ENCODE data around the gene ATP5ME. TPM values are rescaled to one million over a fixed set of nuclear protein-coding genes. Genes with fewer than 3 reads are reported as not detected.

ATP5ME gene
- total and polyA plus RNA-seq, 2 of the 13 experiments (the other 11 are each of a cell fraction or from before 2014, with no cell fraction given): 305 to 753 TPM

- TF ChIP-seq ZNF670 (CRISPR knock-in tag; IDR thresholded peaks at IDR 0.05; ENCODE audit: borderline replicate concordance) (peak; percentile 76), FOXA3 (CRISPR knock-in tag; IDR thresholded peaks at IDR 0.05) (peak; percentile 98), KDM5B (CRISPR knock-in tag; IDR thresholded peaks at IDR 0.05; ENCODE audit: borderline replicate concordance) (peak; percentile 61; the same call in 1 of the 2 replicates), ELF3 (CRISPR knock-in tag; IDR thresholded peaks at IDR 0.05) (peak; percentile 73), TFDP2 (CRISPR knock-in tag; IDR thresholded peaks at IDR 0.05) (0 out of 2 replicates have a peak, but pooled peaks have one; percentile 24), ZFP37 (CRISPR knock-in tag; IDR thresholded peaks at IDR 0.05; ENCODE audit: borderline replicate concordance) (peak; percentile 71; the same call in 1 of the 2 replicates), ZSCAN20 (CRISPR knock-in tag; IDR thresholded peaks at IDR 0.05; ENCODE audit: borderline replicate concordance) (no peak), ZNF878 (CRISPR knock-in tag; IDR thresholded peaks at IDR 0.05) (no peak), YEATS2 (CRISPR knock-in tag; IDR thresholded peaks at IDR 0.05; ENCODE audit: borderline replicate concordance) (peak; percentile 74; the same call in 1 of the 2 replicates), PHF5A (CRISPR knock-in tag; IDR thresholded peaks at IDR 0.05; ENCODE audit: low read depth, unreplicated experiment) (peak; percentile 40), ZNF749 (CRISPR knock-in tag; IDR thresholded peaks at IDR 0.05; ENCODE audit: borderline replicate concordance) (peak; percentile 27; the same call in 1 of the 2 replicates)
- TF ChIP-seq, protein P1, sequence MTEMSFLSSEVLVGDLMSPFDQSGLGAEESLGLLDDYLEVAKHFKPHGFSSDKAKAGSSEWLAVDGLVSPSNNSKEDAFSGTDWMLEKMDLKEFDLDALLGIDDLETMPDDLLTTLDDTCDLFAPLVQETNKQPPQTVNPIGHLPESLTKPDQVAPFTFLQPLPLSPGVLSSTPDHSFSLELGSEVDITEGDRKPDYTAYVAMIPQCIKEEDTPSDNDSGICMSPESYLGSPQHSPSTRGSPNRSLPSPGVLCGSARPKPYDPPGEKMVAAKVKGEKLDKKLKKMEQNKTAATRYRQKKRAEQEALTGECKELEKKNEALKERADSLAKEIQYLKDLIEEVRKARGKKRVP (CRISPR knock-in tag; IDR thresholded peaks at IDR 0.05): peak in 1 of 2 experiments; percentile 60; a peak in 2 of 4 replicates
- TF ChIP-seq, protein P2, sequence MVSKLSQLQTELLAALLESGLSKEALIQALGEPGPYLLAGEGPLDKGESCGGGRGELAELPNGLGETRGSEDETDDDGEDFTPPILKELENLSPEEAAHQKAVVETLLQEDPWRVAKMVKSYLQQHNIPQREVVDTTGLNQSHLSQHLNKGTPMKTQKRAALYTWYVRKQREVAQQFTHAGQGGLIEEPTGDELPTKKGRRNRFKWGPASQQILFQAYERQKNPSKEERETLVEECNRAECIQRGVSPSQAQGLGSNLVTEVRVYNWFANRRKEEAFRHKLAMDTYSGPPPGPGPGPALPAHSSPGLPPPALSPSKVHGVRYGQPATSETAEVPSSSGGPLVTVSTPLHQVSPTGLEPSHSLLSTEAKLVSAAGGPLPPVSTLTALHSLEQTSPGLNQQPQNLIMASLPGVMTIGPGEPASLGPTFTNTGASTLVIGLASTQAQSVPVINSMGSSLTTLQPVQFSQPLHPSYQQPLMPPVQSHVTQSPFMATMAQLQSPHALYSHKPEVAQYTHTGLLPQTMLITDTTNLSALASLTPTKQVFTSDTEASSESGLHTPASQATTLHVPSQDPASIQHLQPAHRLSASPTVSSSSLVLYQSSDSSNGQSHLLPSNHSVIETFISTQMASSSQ (IDR thresholded peaks at IDR 0.05; ENCODE audit: low read depth): peak; percentile 23; the same call in 1 of the 2 replicates
- TF ChIP-seq, protein P2 (CRISPR knock-in tag; IDR thresholded peaks at IDR 0.05; ENCODE audit: borderline replicate concordance): no peak
- TF ChIP-seq, protein P3, sequence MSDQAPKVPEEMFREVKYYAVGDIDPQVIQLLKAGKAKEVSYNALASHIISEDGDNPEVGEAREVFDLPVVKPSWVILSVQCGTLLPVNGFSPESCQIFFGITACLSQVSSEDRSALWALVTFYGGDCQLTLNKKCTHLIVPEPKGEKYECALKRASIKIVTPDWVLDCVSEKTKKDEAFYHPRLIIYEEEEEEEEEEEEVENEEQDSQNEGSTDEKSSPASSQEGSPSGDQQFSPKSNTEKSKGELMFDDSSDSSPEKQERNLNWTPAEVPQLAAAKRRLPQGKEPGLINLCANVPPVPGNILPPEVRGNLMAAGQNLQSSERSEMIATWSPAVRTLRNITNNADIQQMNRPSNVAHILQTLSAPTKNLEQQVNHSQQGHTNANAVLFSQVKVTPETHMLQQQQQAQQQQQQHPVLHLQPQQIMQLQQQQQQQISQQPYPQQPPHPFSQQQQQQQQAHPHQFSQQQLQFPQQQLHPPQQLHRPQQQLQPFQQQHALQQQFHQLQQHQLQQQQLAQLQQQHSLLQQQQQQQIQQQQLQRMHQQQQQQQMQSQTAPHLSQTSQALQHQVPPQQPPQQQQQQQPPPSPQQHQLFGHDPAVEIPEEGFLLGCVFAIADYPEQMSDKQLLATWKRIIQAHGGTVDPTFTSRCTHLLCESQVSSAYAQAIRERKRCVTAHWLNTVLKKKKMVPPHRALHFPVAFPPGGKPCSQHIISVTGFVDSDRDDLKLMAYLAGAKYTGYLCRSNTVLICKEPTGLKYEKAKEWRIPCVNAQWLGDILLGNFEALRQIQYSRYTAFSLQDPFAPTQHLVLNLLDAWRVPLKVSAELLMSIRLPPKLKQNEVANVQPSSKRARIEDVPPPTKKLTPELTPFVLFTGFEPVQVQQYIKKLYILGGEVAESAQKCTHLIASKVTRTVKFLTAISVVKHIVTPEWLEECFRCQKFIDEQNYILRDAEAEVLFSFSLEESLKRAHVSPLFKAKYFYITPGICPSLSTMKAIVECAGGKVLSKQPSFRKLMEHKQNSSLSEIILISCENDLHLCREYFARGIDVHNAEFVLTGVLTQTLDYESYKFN (CRISPR knock-in tag; conservative IDR thresholded peaks at IDR 0.05): peak; percentile 72
Observed at GRCh38 chr4:692771-693554, 18.9 kb upstream of the ATP5ME start (continued).

Data from HepG2 (cell line).